Transverse colon (tissue), 4 donors: ENCODE measurements around the gene RNLS. TPM values are rescaled to one million over a fixed set of nuclear protein-coding genes. Genes with fewer than 3 reads are reported as not detected.

Experiments
- DNase-seq: peaks from one replicate; pipeline ENCODE4 v3.0.0-alpha.2; 2019
- H3K27ac ChIP-seq, 4 donors: fragments of 200-600 bp; sonication (generic); 2 replicates each; pipeline ENCODE4 v1.5.1; 2016 to 2018; ENCODE audit warnings: inconsistent platforms in 4 of 4
- H3K27me3 ChIP-seq: fragments of 200-600 bp; sonication (generic); 2 replicates; pipeline ENCODE4 v1.5.1; 2017; ENCODE audit warnings: inconsistent platforms
- H3K36me3 ChIP-seq, 4 donors: fragments of 200-600 bp; sonication (generic); 2 replicates each; pipeline ENCODE4 v1.5.1; 2017 to 2019; ENCODE audit warnings: inconsistent platforms in 4 of 4
- H3K4me1 ChIP-seq, 4 donors: fragments of 200-600 bp; sonication (generic); 2 replicates each; pipeline ENCODE4 v1.5.1; 2017 to 2020; ENCODE audit warnings: inconsistent platforms in 4 of 4
- H3K4me3 ChIP-seq, 4 donors: fragments of 200-600 bp; sonication (generic); 1 replicate in 1 of 4; 2 replicates in 3 of 4; pipeline versions ENCODE4 v1.5.1 to v1.6.1; 2017 to 2019; ENCODE audit warnings: inconsistent platforms in 4 of 4
- H3K9me3 ChIP-seq, 2 donors: fragments of 200-600 bp; sonication (generic); 2 replicates each; pipeline ENCODE4 v1.5.1; 2017 to 2019; ENCODE audit warnings: inconsistent platforms in 2 of 2
- CTCF ChIP-seq, 5 experiments: fragments of 200-600 bp in 3 of 5; fragments of 450-650 bp in 2 of 5; sonication (generic) in 3 of 5; IDR thresholded peaks; 1 replicate in 2 of 5; 2 replicates in 3 of 5; pipeline ENCODE4 v1.5.1; 2016 to 2017; ENCODE audit warnings: antibody characterized with exemption in 5 of 5, inconsistent platforms in 3 of 5, mild to moderate bottlenecking in 2 of 5, moderate library complexity in 1 of 5
- EP300 ChIP-seq: sonication (generic); formaldehyde crosslinking; IDR thresholded peaks from one replicate; pipeline ENCODE4 v1.6.1; 2017; ENCODE audit warnings: antibody characterized with exemption, low read depth
- POLR2A ChIP-seq: fragments of 450-650 bp; IDR thresholded peaks from one replicate; pipeline ENCODE4 v1.6.1; 2016; ENCODE audit warnings: antibody characterized with exemption, mild to moderate bottlenecking, moderate library complexity
- POLR2AphosphoS5 ChIP-seq, 3 donors: sonication (generic); formaldehyde crosslinking; IDR thresholded peaks; one replicate each; pipeline ENCODE4 v1.6.1; 2016; ENCODE audit warnings: antibody characterized with exemption in 3 of 3
- WGBS, 2 donors: methylation state at CpG; one replicate each; pipeline ENCODE4 v1.1.5; 2018; ENCODE audit warnings: low coverage in 1 of 2; 5-methylcytosine and 5-hydroxymethylcytosine counted together
- in situ Hi-C, 4 donors: fragments of 200-750 bp; cut with MboI; loops; one replicate each; pipeline versions ENCODE4 v1.15.0 to v1.15.1; 2017; ENCODE audit warnings: low sequenced_read_pairs in 3 of 4, low pct_ligation_motif_present in 1 of 4, low pct_unique_long_range_greater_than_20kb in 1 of 4
- intact Hi-C: fragments of 100-400 bp; cut with DNase I; formaldehyde crosslinking; loops from one replicate; pipeline ENCODE4 v1.15.1; 2023; ENCODE audit warnings: low total_unique reads
- total RNA-seq, 4 donors: library from RNA; depleted of rRNA; stranded (reverse); fragments of >200 nt; gene quantifications; one replicate each; pipeline ENCODE4 v1.1.0, GENCODE V29; 2016

Gene RNLS
- total RNA-seq, 4 donors from 2014 or later: 2.4 to 78.2 (median 28.9) TPM

- Histone ChIP-seq H3K36me3 (no peaks in the 10 kb centered on the region), H3K4me1 (peaks cover 0 to 13% (median 0%) of the 10 kb centered on the region in 4 donors), H3K27ac (no peak overlapping the region), H3K27me3 (no peaks in the 10 kb centered on the region), H3K4me3 (no peak overlapping the region), H3K9me3 (no peaks in the 10 kb centered on the region)
- in situ Hi-C loops (no loop called here), intact Hi-C loops (no loop called here)
- TF ChIP-seq POLR2AphosphoS5 (IDR thresholded peaks at IDR 0.05) (no peak), EP300 (no peak), POLR2A (no peak), CTCF (IDR thresholded peaks at IDR 0.05) (no peak)
- 89 to 98% methylated on average over 2 of the region's 2 CpGs for WGBS, 2 donors
- no peak for DNase-seq
Measured at GRCh38 chr10:88274286-88274685, 308.8 kb downstream of the RNLS start.

GRCh38 chr10:88273567-88273966 lies 309.6 kb downstream of the RNLS start:
- in situ Hi-C loops: no loop called here
- H3K4me1 ChIP-seq: peaks cover 0 to 13% (median 0%) of the 10 kb centered on the region in 4 donors
- H3K36me3 ChIP-seq: no peaks in the 10 kb centered on the region
- no peaks in the 10 kb centered on the region for H3K9me3 ChIP-seq
- no peak for DNase-seq
- no peaks in the 10 kb centered on the region for H3K27me3 ChIP-seq
- no peak overlapping the region for H3K4me3 ChIP-seq
- WGBS, 2 donors: 52 to 55% methylated on average over 4 of the region's 4 CpGs
- no peak for TF ChIP-seq POLR2AphosphoS5 (IDR thresholded peaks at IDR 0.05)
- TF ChIP-seq POLR2A: no peak
- no peak for TF ChIP-seq EP300
- TF ChIP-seq CTCF (IDR thresholded peaks at IDR 0.05): no peak
- H3K27ac ChIP-seq: no peak overlapping the region
- intact Hi-C loops: no loop called here

GRCh38 chr10:88271761-88272543 lies 311.2 kb downstream of the RNLS start:
- WGBS, 2 donors: 67 to 78% methylated on average over 5 of the region's 5 CpGs
- in situ Hi-C loops: no loop called here

More at GRCh38 chr10:88271761-88272543, 311.2 kb downstream of the RNLS start:
- Histone ChIP-seq H3K4me3 (no peak overlapping the region), H3K9me3 (no peaks in the 10 kb centered on the region), H3K27me3 (no peaks in the 10 kb centered on the region), H3K27ac (peak overlapping the region in 3 of 4 donors; percentile 44 to 46 (median 46)), H3K4me1 (peaks cover 0 to 13% (median 0%) of the 10 kb centered on the region in 4 donors), H3K36me3 (no peaks in the 10 kb centered on the region)
- TF ChIP-seq POLR2A (no peak), CTCF (IDR thresholded peaks at IDR 0.05) (no peak), POLR2AphosphoS5 (IDR thresholded peaks at IDR 0.05) (no peak), EP300 (no peak)
- intact Hi-C loops: no loop called here
- DNase-seq: no peak
